Uterus (tissue), 2 donors: ENCODE results near the gene KIAA1143.

ENCODE experiments used
- CTCF ChIP-seq, 4 experiments: fragments of 200-600 bp in 2 of 4; fragments of 450-650 bp in 2 of 4; sonication (generic) in 2 of 4; IDR thresholded peaks; one replicate each; pipeline ENCODE4 v1.5.1; 2016 to 2019; ENCODE audit warnings: antibody characterized with exemption in 4 of 4, mild to moderate bottlenecking in 2 of 4, moderate library complexity in 1 of 4
- POLR2A ChIP-seq, 2 donors: fragments of 450-650 bp; IDR thresholded peaks; one replicate each; pipeline ENCODE4 v1.6.1; 2016; ENCODE audit warnings: antibody characterized with exemption in 2 of 2, mild to moderate bottlenecking in 1 of 2, moderate library complexity in 1 of 2

- TF ChIP-seq CTCF (IDR thresholded peaks at IDR 0.05) (no peak), POLR2A (IDR thresholded peaks at IDR 0.05) (no peak)
These were observed 26.7 kb downstream of the KIAA1143 start for GRCh38 chr3:44734646-44735168.
